VCaP (cell line): Measurements from ENCODE around the gene HGS.

ENCODE experiments used
- H3K27ac ChIP-seq: fragments of 450-650 bp; 2 replicates; pipeline ENCODE4 v1.5.1; 2017
- TF ChIP-seq, protein P1 (sequence below): fragments of 450-650 bp; conservative IDR thresholded peaks from 2 replicates; pipeline ENCODE4 v1.5.1; 2017; ENCODE audit warnings: mild to moderate bottlenecking, moderate library complexity

Gene HGS

DNA sequence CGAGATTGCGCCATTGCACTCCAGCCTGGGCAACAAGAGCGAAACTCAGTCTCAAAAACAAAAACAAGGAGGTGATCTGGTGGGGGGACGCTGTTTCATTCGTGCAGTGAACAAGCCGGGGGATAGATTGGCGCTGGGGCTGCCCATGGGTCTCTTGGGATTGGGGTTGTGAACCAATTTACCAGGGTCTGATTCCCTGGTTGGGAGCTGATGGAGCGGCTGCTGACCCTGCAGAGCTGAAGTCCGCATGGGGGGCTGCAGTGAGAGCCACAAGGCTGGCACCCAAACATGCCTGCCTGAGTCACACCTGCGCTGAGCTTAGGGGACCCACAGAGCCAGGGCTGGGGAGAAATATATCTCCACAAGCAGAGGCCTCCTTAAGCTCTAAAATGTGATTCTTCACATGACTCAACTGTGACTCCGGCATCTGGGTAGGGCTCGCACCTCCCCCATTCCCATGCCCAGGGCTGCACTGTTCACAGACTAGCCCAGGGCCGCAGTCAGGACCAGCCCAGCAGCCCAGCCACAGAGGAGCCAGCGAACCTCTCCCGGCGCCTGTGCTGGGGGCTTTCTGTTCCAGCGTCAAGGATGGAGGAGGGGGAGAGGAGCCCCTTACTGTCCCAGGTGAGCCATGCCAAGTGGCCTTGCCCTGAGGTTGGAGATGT lies 41.9 kb upstream of the HGS start:
- TF ChIP-seq, protein P1, sequence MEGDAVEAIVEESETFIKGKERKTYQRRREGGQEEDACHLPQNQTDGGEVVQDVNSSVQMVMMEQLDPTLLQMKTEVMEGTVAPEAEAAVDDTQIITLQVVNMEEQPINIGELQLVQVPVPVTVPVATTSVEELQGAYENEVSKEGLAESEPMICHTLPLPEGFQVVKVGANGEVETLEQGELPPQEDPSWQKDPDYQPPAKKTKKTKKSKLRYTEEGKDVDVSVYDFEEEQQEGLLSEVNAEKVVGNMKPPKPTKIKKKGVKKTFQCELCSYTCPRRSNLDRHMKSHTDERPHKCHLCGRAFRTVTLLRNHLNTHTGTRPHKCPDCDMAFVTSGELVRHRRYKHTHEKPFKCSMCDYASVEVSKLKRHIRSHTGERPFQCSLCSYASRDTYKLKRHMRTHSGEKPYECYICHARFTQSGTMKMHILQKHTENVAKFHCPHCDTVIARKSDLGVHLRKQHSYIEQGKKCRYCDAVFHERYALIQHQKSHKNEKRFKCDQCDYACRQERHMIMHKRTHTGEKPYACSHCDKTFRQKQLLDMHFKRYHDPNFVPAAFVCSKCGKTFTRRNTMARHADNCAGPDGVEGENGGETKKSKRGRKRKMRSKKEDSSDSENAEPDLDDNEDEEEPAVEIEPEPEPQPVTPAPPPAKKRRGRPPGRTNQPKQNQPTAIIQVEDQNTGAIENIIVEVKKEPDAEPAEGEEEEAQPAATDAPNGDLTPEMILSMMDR: no peak
- no peak overlapping the region for H3K27ac ChIP-seq

DNA sequence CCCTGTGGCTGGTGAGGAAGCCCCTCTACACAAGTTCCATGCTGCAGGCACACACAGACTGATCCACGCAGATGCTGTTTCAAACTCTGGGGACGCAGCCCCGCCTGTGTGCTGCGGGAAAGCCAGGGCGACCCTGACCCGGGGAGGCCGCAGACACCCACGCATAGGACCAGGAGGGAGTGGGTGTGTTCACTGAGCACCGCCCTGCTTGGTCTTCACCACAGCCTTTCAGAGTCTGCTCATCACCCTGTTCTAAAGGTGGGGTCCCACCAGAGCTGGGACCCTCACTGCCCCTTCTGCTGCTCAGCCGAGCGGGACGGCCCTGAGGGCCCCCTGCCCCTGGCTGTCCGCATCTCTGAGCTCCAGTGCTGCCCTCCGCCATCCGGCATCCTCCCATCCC lies 39.3 kb upstream of the HGS start:
- no peak overlapping the region for H3K27ac ChIP-seq
- TF ChIP-seq, protein P1: no peak

DNA sequence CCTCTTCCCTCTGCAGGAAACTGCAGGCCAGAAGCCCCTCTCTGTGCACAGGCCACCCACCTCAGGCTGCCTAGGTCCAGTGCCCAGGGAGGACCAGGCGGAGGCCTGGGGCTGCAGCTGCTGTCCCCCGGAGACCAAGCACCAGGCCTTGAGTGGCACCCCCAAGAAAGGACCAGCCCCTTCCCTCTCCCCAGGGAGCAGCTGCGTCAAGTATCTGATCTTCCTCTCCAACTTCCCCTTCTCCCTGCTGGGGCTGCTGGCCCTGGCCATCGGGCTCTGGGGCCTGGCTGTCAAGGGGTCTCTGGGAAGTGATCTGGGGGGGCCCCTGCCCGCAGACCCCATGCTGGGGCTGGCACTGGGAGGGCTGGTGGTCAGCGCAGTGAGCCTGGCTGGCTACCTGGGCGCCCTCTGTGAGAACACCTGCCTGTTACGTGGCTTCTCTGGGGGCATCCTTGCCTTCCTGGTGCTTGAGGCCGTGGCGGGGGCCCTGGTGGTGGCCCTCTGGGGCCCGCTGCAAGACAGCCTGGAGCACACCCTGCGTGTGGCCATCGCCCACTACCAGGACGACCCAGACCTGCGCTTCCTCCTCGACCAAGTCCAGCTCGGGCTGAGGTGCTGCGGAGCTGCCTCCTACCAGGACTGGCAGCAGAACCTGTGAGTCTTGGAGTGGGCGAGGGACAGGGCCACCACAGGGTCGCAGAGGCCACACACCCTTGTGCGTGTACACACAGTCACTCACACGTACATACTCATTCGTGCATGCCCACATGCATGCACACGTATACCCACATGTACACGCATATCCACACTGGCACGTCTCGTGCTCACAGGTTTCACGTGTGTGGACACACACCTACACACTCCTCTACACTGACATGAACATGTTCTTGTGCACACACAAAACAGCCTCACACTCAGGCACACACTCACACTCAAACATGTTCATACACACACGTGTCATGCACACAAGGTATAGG lies 38.5 kb upstream of the HGS start:
- no peak overlapping the region for H3K27ac ChIP-seq

DNA sequence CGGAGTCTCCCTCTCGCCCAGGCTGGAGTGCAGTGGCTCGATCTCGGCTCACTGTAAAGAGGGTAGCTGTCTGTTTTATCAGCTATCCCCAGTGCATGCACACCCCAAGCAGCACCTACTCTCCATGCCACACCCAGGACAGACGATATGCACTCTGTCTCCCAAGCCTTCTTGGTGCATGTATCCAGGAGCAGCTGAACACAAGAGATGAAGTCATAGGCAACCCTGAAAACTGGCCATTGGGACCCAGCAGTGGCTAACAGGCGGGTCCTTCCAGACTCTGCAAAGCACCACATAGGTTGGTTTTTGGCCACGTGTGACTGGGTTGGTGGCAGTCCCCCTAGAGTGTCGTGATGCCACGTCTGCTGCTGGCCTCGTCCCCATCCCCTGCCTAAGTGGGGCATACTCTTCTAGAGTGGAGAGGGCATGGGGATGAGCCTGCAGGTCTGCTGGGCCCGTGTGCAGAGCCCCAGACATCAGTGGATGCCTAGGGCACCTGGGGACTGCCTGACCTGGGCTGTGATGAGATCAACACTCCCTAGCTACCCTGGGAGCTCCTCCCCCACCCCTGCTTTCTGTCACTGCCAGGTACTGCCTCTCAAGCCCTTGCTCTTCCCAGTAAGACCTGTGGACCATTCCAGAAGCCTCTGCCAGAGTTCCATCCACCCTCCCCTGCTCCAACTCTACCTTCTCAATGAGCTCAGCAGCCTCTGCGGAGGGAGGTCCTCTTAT lies 36.8 kb upstream of the HGS start:
- no peak overlapping the region for H3K27ac ChIP-seq
- TF ChIP-seq, protein P1: no peak

More for the DNA sequence above, 38.5 kb upstream of the HGS start:
- TF ChIP-seq, protein P1: no peak

DNA sequence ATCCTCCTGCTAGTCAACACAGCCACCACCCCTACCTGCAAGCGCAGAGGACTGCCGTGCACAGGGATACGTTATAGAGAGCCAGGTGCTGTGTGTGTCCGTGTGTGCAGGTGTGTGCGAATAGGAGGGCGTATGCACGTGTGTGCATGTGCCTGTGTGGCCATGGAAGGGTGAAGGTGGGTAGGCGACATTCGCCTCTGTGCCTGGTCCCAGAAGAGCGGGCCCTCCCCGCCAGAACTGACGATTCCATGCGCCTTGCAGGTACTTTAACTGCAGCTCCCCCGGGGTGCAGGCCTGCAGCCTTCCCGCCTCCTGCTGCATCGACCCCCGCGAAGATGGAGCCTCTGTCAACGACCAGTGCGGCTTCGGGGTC lies 36.2 kb upstream of the HGS start:
- TF ChIP-seq, protein P1: no peak
- H3K27ac ChIP-seq: no peak overlapping the region

DNA sequence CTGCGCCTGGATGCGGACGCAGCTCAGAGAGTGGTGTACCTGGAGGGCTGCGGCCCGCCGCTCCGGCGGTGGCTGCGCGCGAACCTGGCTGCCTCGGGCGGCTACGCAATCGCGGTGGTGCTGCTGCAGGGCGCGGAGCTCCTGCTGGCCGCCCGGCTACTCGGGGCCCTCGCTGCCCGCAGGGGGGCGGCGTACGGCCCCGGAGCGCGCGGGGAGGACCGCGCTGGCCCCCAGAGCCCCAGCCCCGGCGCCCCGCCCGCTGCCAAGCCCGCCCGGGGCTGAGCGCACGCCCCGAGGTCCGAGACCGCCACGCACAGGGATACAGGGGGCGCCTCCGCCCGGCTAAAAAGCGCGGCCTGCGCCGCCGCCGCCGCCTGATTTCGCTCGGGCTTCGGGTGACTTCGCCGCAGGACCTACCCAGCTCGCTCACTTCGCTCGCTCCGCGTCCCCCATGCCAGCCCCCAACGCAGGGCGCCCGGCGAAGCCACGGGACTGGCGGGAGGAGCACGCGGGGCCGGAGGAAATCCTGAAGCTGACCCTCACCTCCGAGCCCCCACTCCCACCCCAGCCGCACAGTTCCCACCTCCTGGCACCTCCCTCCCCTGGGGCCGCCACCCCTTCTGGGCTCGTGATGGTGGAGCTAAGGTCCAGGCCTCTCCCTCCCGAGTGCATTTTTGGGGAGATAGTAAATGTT lies 35.7 kb upstream of the HGS start:
- TF ChIP-seq, protein P1: no peak
- no peak overlapping the region for H3K27ac ChIP-seq
